OCI-LY7 (cell line): Measurements from ENCODE around the gene DCDC2C. TPM values are rescaled to one million over a fixed set of nuclear protein-coding genes. Genes with fewer than 3 reads are reported as not detected.

Experiments
- Bru-seq: library from RNA; stranded (reverse); fragments of 400-500 nt; gene quantifications from one replicate; lab custom pipeline; 2021; lab: Mats Ljungman, UMichigan
- BruChase-seq, 2 experiments: library from RNA; stranded (reverse); fragments of 400-500 nt; gene quantifications; one replicate each; lab custom pipeline; 2021; lab: Mats Ljungman, UMichigan
- BruUV-seq: library from RNA; stranded (reverse); fragments of 400-500 nt; replicated peaks from 2 replicates; lab custom pipeline; 2021; lab: Mats Ljungman, UMichigan
- CTCF ChIA-PET: fragments of 300-600 bp; sonication (Branson Sonifier 250); formaldehyde crosslinking; loops from one replicate; lab custom pipeline; 2022; ENCODE audit warnings: antibody characterized with exemption; ENCODE audit not compliant: unreplicated experiment; lab: Charles Lee
- POLR2A ChIA-PET: fragments of 300-600 bp; sonication (Branson Sonifier 250); formaldehyde crosslinking; loops from one replicate; lab custom pipeline; 2022; ENCODE audit warnings: antibody characterized with exemption; lab: Charles Lee
- DNase-seq: peaks from one replicate; pipeline ENCODE4 v3.0.0-alpha.2; 2015; ENCODE audit warnings: low spot score
- H2AFZ ChIP-seq: fragments of 200-600 bp; sonication (generic), shearing (Covaris generic); 2 replicates; pipeline ENCODE4 v1.6.1; 2014; ENCODE audit warnings: mild to moderate bottlenecking, antibody characterized with exemption, low read length, moderate library complexity
- H3K27ac ChIP-seq: fragments of 200-600 bp; sonication (generic); 2 replicates; pipeline ENCODE4 v1.5.1; 2014; ENCODE audit warnings: mixed run types, low read depth, mild to moderate bottlenecking, moderate library complexity, low read length, inconsistent platforms; ENCODE audit not compliant: poor library complexity, severe bottlenecking
- H3K36me3 ChIP-seq: fragments of 200-600 bp; sonication (generic); 2 replicates; pipeline ENCODE4 v1.6.1; 2014; ENCODE audit warnings: mild to moderate bottlenecking, antibody characterized with exemption, low read length, moderate library complexity, mixed read lengths; ENCODE audit not compliant: insufficient read depth
- H3K4me1 ChIP-seq: fragments of 200-600 bp; sonication (generic); 2 replicates; pipeline ENCODE4 v1.5.1; 2014; ENCODE audit warnings: mild to moderate bottlenecking, low read length; ENCODE audit not compliant: insufficient read depth, poor library complexity, severe bottlenecking
- H3K4me2 ChIP-seq: fragments of 200-600 bp; sonication (generic); 2 replicates; pipeline ENCODE4 v1.6.1; 2014; ENCODE audit warnings: mild to moderate bottlenecking, low read length
- H3K4me3 ChIP-seq: fragments of 200-600 bp; sonication (generic); 2 replicates; pipeline ENCODE4 v1.5.1; 2014; ENCODE audit warnings: mild to moderate bottlenecking, low read depth, low read length; ENCODE audit not compliant: poor library complexity, severe bottlenecking
- H3K79me2 ChIP-seq: fragments of 200-600 bp; sonication (generic); 2 replicates; pipeline ENCODE4 v1.6.1; 2016; ENCODE audit warnings: low read depth, mild to moderate bottlenecking, low read length, moderate library complexity, mixed read lengths; ENCODE audit not compliant: insufficient read depth
- H3K9me2 ChIP-seq: fragments of 200-600 bp; sonication (generic); 2 replicates; pipeline ENCODE4 v1.6.1; 2016; ENCODE audit warnings: mild to moderate bottlenecking, low read length, mixed read lengths; ENCODE audit not compliant: insufficient read depth
- H3K9me3 ChIP-seq: fragments of 200-600 bp; sonication (generic); 2 replicates; pipeline ENCODE4 v1.6.1; 2014; ENCODE audit warnings: mild to moderate bottlenecking, mixed run types, low read length, mixed read lengths
- H4K20me1 ChIP-seq: fragments of 200-600 bp; sonication (generic); 2 replicates; pipeline ENCODE4 v1.6.1; 2014; ENCODE audit warnings: mild to moderate bottlenecking, antibody characterized with exemption, low read length, moderate library complexity, mixed read lengths; ENCODE audit not compliant: insufficient read depth
- EZH2phosphoT487 ChIP-seq: fragments of 200-600 bp; sonication (generic); IDR thresholded peaks from 2 replicates; pipeline ENCODE4 v1.6.1; 2018; ENCODE audit warnings: low read depth, borderline replicate concordance, mild to moderate bottlenecking, mixed run types, antibody characterized with exemption, low read length, moderate library complexity, mixed read lengths
- intact Hi-C: fragments of 100-400 bp; cut with micrococcal nuclease; formaldehyde crosslinking; loops from one replicate; pipeline ENCODE4 v1.10.0; 2022; ENCODE audit not compliant: unreplicated experiment
- long read RNA-seq: library from polyadenylated mRNA; stranded (forward); transcript quantifications from one replicate; pipeline ENCODE4 v2.0.0, GENCODE V29; 2022
- total RNA-seq, 2 experiments: library from RNA; depleted of rRNA in 1 of 2; stranded (reverse); fragments of >200 nt in 1 of 2; shearing (Covaris generic) in 1 of 2; gene quantifications; 2 replicates each; pipeline ENCODE4 v1.2.3, GENCODE V29; 2014 to 2022
- TF ChIP-seq, protein P1 (sequence below): fragments of 200-600 bp; sonication (generic); conservative IDR thresholded peaks from 2 replicates; pipeline ENCODE4 v1.5.1; 2014; ENCODE audit warnings: mild to moderate bottlenecking, antibody characterized with exemption, low read length, moderate library complexity, mixed read lengths

The DCDC2C gene, protein sequence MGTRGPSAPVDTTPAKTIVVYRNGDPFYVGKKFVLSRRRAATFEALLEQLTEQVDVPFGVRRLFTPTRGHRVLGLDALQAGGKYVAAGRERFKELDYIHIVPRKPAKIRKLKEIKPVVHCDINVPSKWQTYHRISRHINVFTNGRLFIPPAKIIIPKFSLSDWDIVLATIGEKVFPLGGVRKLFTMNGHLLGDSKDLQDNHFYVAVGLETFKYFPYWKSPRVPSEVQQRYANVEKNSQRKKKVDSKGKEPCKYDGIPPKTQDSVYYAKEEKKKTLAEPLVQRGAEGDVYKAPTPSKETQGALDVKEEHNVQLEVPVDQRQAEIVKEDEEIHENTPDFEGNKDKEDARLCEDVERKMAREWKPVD
- total RNA-seq (2014; rRNA removed; shearing (Covaris generic)) (not detected in 2 replicates), total RNA-seq (2022) (not detected in 2 replicates), Bru-seq, nascent RNA (not detected), BruChase-seq, experiment 1, labeled RNA remaining after a 6-hour chase (not detected), BruChase-seq, experiment 2, labeled RNA remaining after a 2-hour chase (not detected)
- long read RNA-seq = 0 reads

DNA sequence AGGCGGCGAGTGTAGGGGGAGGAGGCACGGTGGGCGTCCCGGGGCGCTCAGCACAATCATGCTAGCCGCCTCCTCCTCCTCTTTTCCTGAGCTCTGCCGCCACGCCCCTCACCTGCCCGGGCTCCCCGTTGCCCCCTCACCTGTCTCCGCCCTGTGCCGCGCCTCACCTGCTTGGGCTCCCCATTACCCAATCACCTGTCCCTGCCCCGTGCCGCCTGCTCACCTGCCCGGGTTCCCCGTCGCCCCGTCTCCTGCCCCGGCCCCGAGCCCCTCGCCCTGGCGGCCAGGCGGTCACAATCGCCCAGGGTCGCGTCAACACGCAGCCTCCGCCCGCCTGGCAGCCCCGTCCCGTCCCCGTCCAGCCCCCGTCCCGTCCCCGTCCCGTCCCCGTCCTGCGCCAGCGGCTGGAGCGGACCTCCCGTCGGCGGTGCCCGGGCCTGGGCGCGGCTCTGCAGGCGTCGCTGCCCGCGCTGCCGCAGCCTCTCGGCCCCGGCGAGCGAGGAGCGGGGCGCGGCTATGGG, at the start of gene DCDC2C:
DCDC2C (plus strand) TSS at position 340 of the 521 bp plus-strand sequence; CDS start at position 517, 177 bp downstream.
- POLR2A ChIA-PET = no interaction called here
- H3K9me3 ChIP-seq = no peaks in the 10 kb centered on the region
- no peaks in the 10 kb centered on the region for H3K36me3 ChIP-seq
- H3K4me1 ChIP-seq = no peaks in the 10 kb centered on the region
- no peaks in the 10 kb centered on the region for H4K20me1 ChIP-seq
- H3K9me2 ChIP-seq = no peaks in the 10 kb centered on the region
- BruUV-seq = no TSS peak
- TF ChIP-seq, protein P1, sequence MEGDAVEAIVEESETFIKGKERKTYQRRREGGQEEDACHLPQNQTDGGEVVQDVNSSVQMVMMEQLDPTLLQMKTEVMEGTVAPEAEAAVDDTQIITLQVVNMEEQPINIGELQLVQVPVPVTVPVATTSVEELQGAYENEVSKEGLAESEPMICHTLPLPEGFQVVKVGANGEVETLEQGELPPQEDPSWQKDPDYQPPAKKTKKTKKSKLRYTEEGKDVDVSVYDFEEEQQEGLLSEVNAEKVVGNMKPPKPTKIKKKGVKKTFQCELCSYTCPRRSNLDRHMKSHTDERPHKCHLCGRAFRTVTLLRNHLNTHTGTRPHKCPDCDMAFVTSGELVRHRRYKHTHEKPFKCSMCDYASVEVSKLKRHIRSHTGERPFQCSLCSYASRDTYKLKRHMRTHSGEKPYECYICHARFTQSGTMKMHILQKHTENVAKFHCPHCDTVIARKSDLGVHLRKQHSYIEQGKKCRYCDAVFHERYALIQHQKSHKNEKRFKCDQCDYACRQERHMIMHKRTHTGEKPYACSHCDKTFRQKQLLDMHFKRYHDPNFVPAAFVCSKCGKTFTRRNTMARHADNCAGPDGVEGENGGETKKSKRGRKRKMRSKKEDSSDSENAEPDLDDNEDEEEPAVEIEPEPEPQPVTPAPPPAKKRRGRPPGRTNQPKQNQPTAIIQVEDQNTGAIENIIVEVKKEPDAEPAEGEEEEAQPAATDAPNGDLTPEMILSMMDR = no peak
- TF ChIP-seq EZH2phosphoT487 = no peak
- no peak for DNase-seq
- intact Hi-C loops = no loop called here
- no peaks in the 10 kb centered on the region for H3K79me2 ChIP-seq
- no peak within 1 kb of the TSS for H3K27ac ChIP-seq
- H3K4me3 ChIP-seq = no peak within 1 kb of the TSS
- H3K4me2 ChIP-seq = no peak within 1 kb of the TSS
- CTCF ChIA-PET = no interaction called here
- no peak within 1 kb of the TSS for H2AFZ ChIP-seq

DNA sequence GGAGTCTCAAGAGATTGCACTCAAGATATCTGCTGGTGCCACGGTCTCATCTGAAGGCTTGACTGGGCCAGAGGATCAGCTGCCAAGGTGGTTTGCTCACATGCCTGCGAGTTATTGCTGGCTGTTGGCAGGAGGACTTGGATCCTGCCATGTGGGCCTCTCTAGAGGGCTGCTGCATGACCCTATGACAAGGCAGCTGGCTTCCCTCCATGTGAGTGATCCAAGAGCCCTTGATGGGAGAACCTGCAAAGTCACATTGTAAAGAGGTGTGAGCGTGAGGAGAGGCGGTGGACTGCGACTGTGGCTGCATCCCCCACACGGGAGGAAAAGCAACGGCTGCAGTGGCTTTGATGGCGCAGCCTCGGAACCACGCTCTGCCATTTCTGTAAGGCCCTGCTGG, 49.4 kb upstream of the DCDC2C start:
- POLR2A ChIA-PET = interaction anchor here (0.5 to 2.7 kb wide), 2 partner anchors 7 to 818 kb away, joined by 3 to 21 read pairs; no protein-coding TSS in a partner anchor
- Histone ChIP-seq H4K20me1 (no peaks in the 10 kb centered on the region), H3K79me2 (no peaks in the 10 kb centered on the region), H3K9me3 (no peaks in the 10 kb centered on the region), H3K4me3 (no peak overlapping the region), H3K27ac (no peak overlapping the region), H3K36me3 (no peaks in the 10 kb centered on the region), H2AFZ (no peak overlapping the region), H3K4me2 (no peak overlapping the region), H3K9me2 (no peaks in the 10 kb centered on the region), H3K4me1 (peaks cover 27% of the 10 kb centered on the region)
- intact Hi-C loops = loop anchor here (5.0 kb wide), 1 partner anchor 117 kb away; no protein-coding TSS in a partner anchor
- CTCF ChIA-PET = no interaction called here
- TF ChIP-seq EZH2phosphoT487 = no peak
- TF ChIP-seq, protein P1 = no peak
- no peak for DNase-seq
- no TSS peak for BruUV-seq
